ENCODE data around the gene COL8A2. TPM values are rescaled to one million over a fixed set of nuclear protein-coding genes. Genes with fewer than 3 reads are reported as not detected.

COL8A2 gene
- total and polyA plus RNA-seq, 7 experiments from 2014 or later, result 0.05 to 2.5 (median 0.20) TPM; not detected in 3

DNA sequence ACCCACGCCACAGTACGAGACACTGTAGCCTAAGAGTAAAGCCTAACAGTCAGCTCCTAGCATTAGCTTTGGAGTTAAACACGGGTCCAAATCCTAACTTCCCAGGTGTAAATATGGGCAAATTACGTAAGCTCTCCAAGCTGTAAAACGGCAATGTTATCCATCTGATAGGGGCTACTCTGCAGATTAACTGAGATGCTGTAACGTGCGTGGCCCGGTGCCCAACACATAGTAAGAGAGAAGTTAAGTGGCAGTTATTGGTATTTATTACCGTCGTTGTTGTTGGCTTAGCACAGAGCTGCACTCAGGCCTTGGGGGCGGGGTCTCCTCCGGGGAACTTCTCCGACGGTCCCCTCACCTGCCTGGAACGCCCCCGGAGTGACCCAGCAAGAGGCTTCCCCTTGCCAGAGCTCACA lies 23.8 kb upstream of the COL8A2 start:
- ATAC-seq (no peak), DNase-seq (no peak)
- Histone ChIP-seq H3K27ac (ENCODE audit: low read depth, low read length) (peak overlapping the region; percentile 91), H3K4me1 (ENCODE audit: control insufficient read depth in 2 of 2, insufficient read depth in 2 of 2, low read length in 2 of 2) (peaks cover 35 to 52% of the 10 kb centered on the region in 2 donors), H3K9me3 (ENCODE audit: control insufficient read depth in 2 of 3, low read length in 3 of 3) (no peaks in the 10 kb centered on the region), H3K27me3 (ENCODE audit: control insufficient read depth in 2 of 2, insufficient read depth in 2 of 2, low read length in 2 of 2) (no peaks in the 10 kb centered on the region), H3K4me3 (ENCODE audit: low read length) (peak overlapping the region; percentile 95), H3K36me3 (ENCODE audit: control insufficient read depth in 2 of 3, insufficient read depth in 3 of 3, low read length in 3 of 3) (peaks cover 0 to 5% (median 0%) of the 10 kb centered on the region in 3 experiments)
- CTCF ChIA-PET, result interaction anchor here (0.6 to 4.5 kb wide), 16 partner anchors 12 to 220 kb away, joined by 3 to 165 read pairs (median 5); partner anchors contain the start of gene THRAP3
- Mint-ChIP-seq H3K4me3 (peak overlapping the region; percentile 90 to 100 (median 98)), H3K4me1 (peaks cover 42 to 79% (median 63%) of the 10 kb centered on the region in 7 donors), H3K27ac (peak overlapping the region; percentile 97 to 100 (median 98)), H3K36me3 (peaks cover 0 to 10% (median 0%) of the 10 kb centered on the region in 5 donors), H3K27me3 (no peaks in the 10 kb centered on the region), H3K9me3 (no peaks in the 10 kb centered on the region)
- POLR2A ChIA-PET, result interaction anchor here (0.7 to 10.6 kb wide), 11 partner anchors 16 to 1325 kb away, joined by 3 to 272 read pairs (median 6); partner anchors contain the start of genes AGO3 and THRAP3
- intact Hi-C loops (cut with micrococcal nuclease), result loop anchor here (1.0 kb wide), 16 partner anchors 8 to 315 kb away; partner anchors contain the start of genes ADPRS (in 2 of the 2), MRPS15 (in 2 of the 2), THRAP3 (in 2 of the 2) and AGO1 (in 1 of the 2)

DNA sequence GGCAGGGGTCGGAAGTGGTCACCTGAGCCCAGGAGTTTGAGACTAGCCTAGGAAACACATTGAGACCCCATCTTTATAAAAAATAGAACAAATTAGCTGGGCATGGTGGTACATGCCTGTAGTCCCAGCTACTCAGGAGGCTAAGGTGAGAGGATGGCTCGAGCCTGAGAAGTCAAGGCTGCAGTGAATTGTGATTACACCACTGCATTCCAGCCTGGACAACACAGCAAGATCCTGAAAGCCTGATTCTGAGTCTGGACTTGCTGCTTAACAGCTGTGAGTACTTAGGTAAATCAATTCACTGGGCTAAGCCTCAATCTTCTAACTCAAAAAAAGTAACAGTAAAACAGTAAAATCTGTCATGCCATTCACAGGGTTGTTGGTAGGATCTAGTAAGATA lies 19.4 kb upstream of the COL8A2 start:
- DNase-seq (no peak), ATAC-seq (no peak)
- intact Hi-C loops (cut with micrococcal nuclease), result no loop called here
- H3K4me3 Mint-ChIP-seq, result peak overlapping the region in 1 of 10 donors; percentile 20
- Histone ChIP-seq H3K9me3 (ENCODE audit: control insufficient read depth in 2 of 3, low read length in 3 of 3) (no peaks in the 10 kb centered on the region), H3K36me3 (ENCODE audit: control insufficient read depth in 2 of 3, insufficient read depth in 3 of 3, low read length in 3 of 3) (peaks cover 0 to 14% (median 4%) of the 10 kb centered on the region in 3 experiments), H3K27ac (ENCODE audit: low read depth, low read length) (no peak overlapping the region), H3K4me1 (ENCODE audit: control insufficient read depth in 2 of 2, insufficient read depth in 2 of 2, low read length in 2 of 2) (peaks cover 9 to 15% of the 10 kb centered on the region in 2 donors), H3K4me3 (ENCODE audit: low read length) (no peak overlapping the region), H3K27me3 (ENCODE audit: control insufficient read depth in 2 of 2, insufficient read depth in 2 of 2, low read length in 2 of 2) (no peaks in the 10 kb centered on the region)
- ChIA-PET POLR2A (interaction anchor here (0.6 to 0.7 kb wide), 2 partner anchors 41 to 1343 kb away, joined by 4 to 5 read pairs; no protein-coding TSS in a partner anchor), CTCF (interaction anchor here (0.6 to 0.9 kb wide), 2 partner anchors 16 to 44 kb away, joined by 3 to 6 read pairs; no protein-coding TSS in a partner anchor)
- no peaks in the 10 kb centered on the region for H3K9me3 Mint-ChIP-seq
- peaks cover 3 to 23% (median 7%) of the 10 kb centered on the region in 5 donors for H3K36me3 Mint-ChIP-seq
- peak overlapping the region in 1 of 9 donors; percentile 83 for H3K27ac Mint-ChIP-seq
- H3K27me3 Mint-ChIP-seq, result no peaks in the 10 kb centered on the region
- H3K4me1 Mint-ChIP-seq, result peaks cover 28 to 67% (median 59%) of the 10 kb centered on the region in 7 donors

DNA sequence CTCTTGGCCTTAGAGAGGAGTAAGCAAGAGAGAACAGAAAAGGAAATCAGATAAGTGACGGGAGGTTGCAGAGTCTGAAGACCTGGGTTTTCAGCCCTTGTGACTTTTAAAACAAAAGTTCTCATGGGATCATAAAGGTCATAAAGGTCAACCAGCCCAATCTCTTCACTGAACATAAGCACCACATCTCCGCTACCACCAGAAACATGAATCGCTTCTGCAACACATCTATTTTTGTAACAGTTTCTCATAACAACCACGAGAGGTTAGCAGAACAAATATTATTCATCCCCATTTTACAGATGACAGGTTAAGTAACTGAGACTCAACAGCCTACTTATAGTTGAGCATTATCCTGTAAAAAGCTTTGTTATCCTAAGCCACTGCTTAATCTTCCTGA lies 18.4 kb upstream of the COL8A2 start:
- no peaks in the 10 kb centered on the region for H3K27me3 ChIP-seq (ENCODE audit: control insufficient read depth in 2 of 2, insufficient read depth in 2 of 2, low read length in 2 of 2)
- POLR2A ChIA-PET, result interaction anchor here (0.7 kb wide), 1 partner anchor 10 kb away, joined by 3 read pairs; no protein-coding TSS in a partner anchor
- Mint-ChIP-seq H3K36me3 (peaks cover 4 to 24% (median 8%) of the 10 kb centered on the region in 5 donors), H3K27ac (peak overlapping the region in 3 of 9 donors; percentile 4 to 57 (median 45)), H3K9me3 (no peaks in the 10 kb centered on the region), H3K27me3 (no peaks in the 10 kb centered on the region), H3K4me1 (peaks cover 24 to 57% (median 51%) of the 10 kb centered on the region in 7 donors), H3K4me3 (no peak overlapping the region)
- no peak overlapping the region for H3K4me3 ChIP-seq (ENCODE audit: low read length)
- CTCF ChIA-PET, result no interaction called here
- peaks cover 3 to 11% of the 10 kb centered on the region in 2 donors for H3K4me1 ChIP-seq (ENCODE audit: control insufficient read depth in 2 of 2, insufficient read depth in 2 of 2, low read length in 2 of 2)
- ATAC-seq, result no peak
- H3K9me3 ChIP-seq (ENCODE audit: control insufficient read depth in 2 of 3, low read length in 3 of 3), result no peaks in the 10 kb centered on the region
- no peak for DNase-seq
- peaks cover 1 to 14% (median 4%) of the 10 kb centered on the region in 3 experiments for H3K36me3 ChIP-seq (ENCODE audit: control insufficient read depth in 2 of 3, insufficient read depth in 3 of 3, low read length in 3 of 3)
- H3K27ac ChIP-seq (ENCODE audit: low read depth, low read length), result no peak overlapping the region
- intact Hi-C loops (cut with micrococcal nuclease), result no loop called here

DNA sequence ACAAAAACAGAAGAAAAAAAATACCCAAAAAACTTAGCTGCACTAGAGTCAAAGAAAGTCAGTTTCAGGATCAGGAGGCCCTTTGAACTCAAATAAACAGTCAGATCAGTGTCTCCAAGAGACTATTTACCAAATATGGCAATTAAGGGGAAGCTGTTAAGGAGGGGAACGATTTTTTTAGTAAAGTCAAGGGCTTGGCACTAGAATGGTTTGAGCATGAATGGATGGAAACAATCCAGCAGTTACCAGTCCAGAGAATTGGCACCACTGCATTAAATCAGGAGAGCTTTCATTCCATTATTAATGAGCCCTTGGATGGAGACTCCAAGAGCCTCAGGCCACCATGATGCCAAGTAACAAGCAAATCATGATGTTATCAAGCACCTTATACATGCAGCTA lies 17.1 kb upstream of the COL8A2 start:
- H3K36me3 Mint-ChIP-seq, result peaks cover 4 to 19% (median 12%) of the 10 kb centered on the region in 5 donors
- no peaks in the 10 kb centered on the region for H3K27me3 Mint-ChIP-seq
- Histone ChIP-seq H3K4me3 (ENCODE audit: low read length) (no peak overlapping the region), H3K27ac (ENCODE audit: low read depth, low read length) (no peak overlapping the region), H3K36me3 (ENCODE audit: control insufficient read depth in 2 of 3, insufficient read depth in 3 of 3, low read length in 3 of 3) (peaks cover 5 to 27% (median 12%) of the 10 kb centered on the region in 3 experiments), H3K4me1 (ENCODE audit: control insufficient read depth in 2 of 2, insufficient read depth in 2 of 2, low read length in 2 of 2) (peaks cover 0 to 4% of the 10 kb centered on the region in 2 donors), H3K27me3 (ENCODE audit: control insufficient read depth in 2 of 2, insufficient read depth in 2 of 2, low read length in 2 of 2) (no peaks in the 10 kb centered on the region), H3K9me3 (ENCODE audit: control insufficient read depth in 2 of 3, low read length in 3 of 3) (no peaks in the 10 kb centered on the region)
- peaks cover 16 to 47% (median 42%) of the 10 kb centered on the region in 7 donors for H3K4me1 Mint-ChIP-seq
- no peak for ATAC-seq
- intact Hi-C loops (cut with micrococcal nuclease), result no loop called here
- H3K4me3 Mint-ChIP-seq, result no peak overlapping the region
- H3K9me3 Mint-ChIP-seq, result no peaks in the 10 kb centered on the region
- CTCF ChIA-PET, result interaction anchor here (0.6 to 1.1 kb wide), 3 partner anchors 42 to 144 kb away, joined by 3 to 4 read pairs (median 3); no protein-coding TSS in a partner anchor
- no peak for DNase-seq
- POLR2A ChIA-PET, result interaction anchor here (0.7 kb wide), 1 partner anchor 17 kb away, joined by 4 read pairs; no protein-coding TSS in a partner anchor
- H3K27ac Mint-ChIP-seq, result peak overlapping the region in 3 of 9 donors; percentile 13 to 31 (median 28)

DNA sequence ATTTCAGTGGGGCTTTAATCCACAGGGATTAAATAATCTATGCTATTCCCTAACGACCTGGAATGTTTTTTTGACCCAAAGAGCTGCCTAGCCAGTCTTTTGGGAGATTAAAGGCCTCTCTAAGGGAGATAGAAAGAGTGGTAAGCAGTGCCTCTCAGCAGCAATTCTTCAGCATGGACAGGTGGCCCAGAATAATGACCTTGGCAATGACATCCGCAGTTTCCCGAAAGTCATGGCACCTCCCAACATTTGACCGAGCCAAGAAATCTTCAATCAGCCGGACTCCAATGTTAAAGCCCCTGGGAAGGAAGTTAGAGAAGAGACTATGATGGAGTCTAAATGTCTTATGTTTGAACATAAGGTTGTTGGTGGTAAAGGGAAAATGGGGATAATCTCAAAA lies 14.5 kb upstream of the COL8A2 start:
- Histone ChIP-seq H3K27ac (ENCODE audit: low read depth, low read length) (no peak overlapping the region), H3K27me3 (ENCODE audit: control insufficient read depth in 2 of 2, insufficient read depth in 2 of 2, low read length in 2 of 2) (no peaks in the 10 kb centered on the region), H3K36me3 (ENCODE audit: control insufficient read depth in 2 of 3, insufficient read depth in 3 of 3, low read length in 3 of 3) (peaks cover 10 to 43% (median 13%) of the 10 kb centered on the region in 3 experiments), H3K9me3 (ENCODE audit: control insufficient read depth in 2 of 3, low read length in 3 of 3) (no peaks in the 10 kb centered on the region), H3K4me1 (ENCODE audit: control insufficient read depth in 2 of 2, insufficient read depth in 2 of 2, low read length in 2 of 2) (peaks cover 0 to 4% of the 10 kb centered on the region in 2 donors), H3K4me3 (ENCODE audit: low read length) (no peak overlapping the region)
- peaks cover 12 to 41% (median 39%) of the 10 kb centered on the region in 7 donors for H3K4me1 Mint-ChIP-seq
- no peak for ATAC-seq
- CTCF ChIA-PET, result interaction anchor here (0.9 kb wide), 1 partner anchor 47 kb away, joined by 3 read pairs; no protein-coding TSS in a partner anchor
- H3K36me3 Mint-ChIP-seq, result peaks cover 4 to 29% (median 12%) of the 10 kb centered on the region in 5 donors
- no peak overlapping the region for H3K4me3 Mint-ChIP-seq
- H3K27ac Mint-ChIP-seq, result peak overlapping the region in 6 of 9 donors; percentile 38 to 65 (median 49)
- DNase-seq, result no peak
- no peaks in the 10 kb centered on the region for H3K9me3 Mint-ChIP-seq
- POLR2A ChIA-PET, result interaction anchor here (1.1 kb wide), 1 partner anchor 12 kb away, joined by 3 read pairs; no protein-coding TSS in a partner anchor
- H3K27me3 Mint-ChIP-seq, result no peaks in the 10 kb centered on the region
- intact Hi-C loops (cut with micrococcal nuclease), result no loop called here

DNA sequence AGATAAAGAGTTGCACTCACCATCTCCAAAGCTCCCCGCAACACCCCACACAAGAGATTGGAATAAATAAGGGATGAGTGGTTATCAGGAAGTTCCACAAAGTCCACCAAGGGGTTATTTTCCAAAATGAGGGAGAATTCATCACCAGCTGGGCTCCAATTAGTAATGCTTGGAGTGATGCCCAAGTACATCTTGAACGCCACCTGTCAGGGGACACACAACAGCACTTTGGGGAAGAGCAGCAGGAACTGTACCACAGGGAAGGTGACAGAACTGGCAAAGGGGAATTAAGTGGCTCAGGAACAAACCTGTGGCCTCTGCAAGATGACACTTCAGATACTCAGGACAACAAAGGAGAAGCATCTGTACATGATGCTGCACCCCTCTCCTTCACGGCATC lies 12.8 kb upstream of the COL8A2 start:
- Mint-ChIP-seq H3K4me3 (no peak overlapping the region), H3K27ac (peak overlapping the region in 1 of 9 donors; percentile 12), H3K9me3 (no peaks in the 10 kb centered on the region), H3K36me3 (peaks cover 4 to 29% (median 8%) of the 10 kb centered on the region in 5 donors), H3K27me3 (no peaks in the 10 kb centered on the region), H3K4me1 (peaks cover 10 to 33% (median 29%) of the 10 kb centered on the region in 7 donors)
- H3K27ac ChIP-seq (ENCODE audit: low read depth, low read length), result no peak overlapping the region
- no peak overlapping the region for H3K4me3 ChIP-seq (ENCODE audit: low read length)
- CTCF ChIA-PET, result no interaction called here
- no peak for DNase-seq
- no peaks in the 10 kb centered on the region for H3K9me3 ChIP-seq (ENCODE audit: control insufficient read depth in 2 of 3, low read length in 3 of 3)
- no peak for ATAC-seq
- peaks cover 10 to 43% (median 13%) of the 10 kb centered on the region in 3 experiments for H3K36me3 ChIP-seq (ENCODE audit: control insufficient read depth in 2 of 3, insufficient read depth in 3 of 3, low read length in 3 of 3)
- H3K4me1 ChIP-seq (ENCODE audit: control insufficient read depth in 2 of 2, insufficient read depth in 2 of 2, low read length in 2 of 2), result peaks cover 0 to 4% of the 10 kb centered on the region in 2 donors
- POLR2A ChIA-PET, result interaction anchor here (1.1 kb wide), 1 partner anchor 9 kb away, joined by 4 read pairs; no protein-coding TSS in a partner anchor
- intact Hi-C loops (cut with micrococcal nuclease), result no loop called here
- H3K27me3 ChIP-seq (ENCODE audit: control insufficient read depth in 2 of 2, insufficient read depth in 2 of 2, low read length in 2 of 2), result no peaks in the 10 kb centered on the region

Measured in naive thymus-derived CD4-positive, alpha-beta T cell (primary cell).